ENCODE data around the gene STARD7.
"Not testable (repeated sequence)": the region's sequence is repeated elsewhere in the genome, so short reads cannot be mapped to it uniquely, and the experiment has no call there.

The STARD7 gene

GRCh38 chr2:96225016-96225533 is 16.4 kb upstream of the STARD7 start:
- Histone ChIP-seq H4K20me1 (ENCODE audit: insufficient read depth, low read length) (no peaks in the 10 kb centered on the region), H3K27ac (ENCODE audit: low read length) (peak overlapping the region; percentile 70), H3K4me3 (ENCODE audit: low read length) (peak overlapping the region; percentile 38), H3K36me3 (replicated peaks; ENCODE audit: low read depth, low read length) (no peaks in the 10 kb centered on the region), H3K4me2 (ENCODE audit: low read length) (peak overlapping the region; percentile 65), H3K79me2 (ENCODE audit: low read length) (no peaks in the 10 kb centered on the region), H3K4me1 (ENCODE audit: low read length) (peaks cover 15% of the 10 kb centered on the region), H3K27me3 (ENCODE audit: low read depth, low read length) (no peaks in the 10 kb centered on the region), H3K9ac (ENCODE audit: low read length) (peak overlapping the region; percentile 32; the same call in 1 of the 2 replicates), H2AFZ (ENCODE audit: low read depth, low read length) (peak overlapping the region; percentile 25), H3K9me3 (ENCODE audit: insufficient read depth, low read length) (no peaks in the 10 kb centered on the region; the same call in 1 of the 2 replicates)
- no peak for TF ChIP-seq EZH2phosphoT487 (IDR thresholded peaks at IDR 0.05; ENCODE audit: low read depth)
- no peak for TF ChIP-seq CTCF (IDR thresholded peaks at IDR 0.05; ENCODE audit: low read depth, low read length)

DNA sequence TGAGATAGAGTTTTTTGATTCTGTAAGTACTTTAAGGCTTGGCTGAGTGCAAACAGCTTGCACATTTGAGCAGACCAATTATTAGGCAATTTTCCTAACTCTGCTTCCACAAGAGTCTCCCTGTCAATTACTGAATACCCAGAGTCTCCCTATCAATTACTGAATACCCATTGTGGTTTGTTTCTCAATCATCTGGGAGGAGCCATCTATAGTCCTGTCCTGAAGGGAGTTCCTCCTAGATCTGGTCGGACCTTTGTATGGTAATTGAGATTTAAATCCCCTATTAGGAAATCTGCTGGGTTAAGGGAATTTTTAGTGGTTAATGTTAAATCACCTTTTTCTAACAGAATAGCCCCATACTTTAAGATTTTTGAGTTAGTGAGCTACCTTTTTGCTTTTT is 12.5 kb upstream of the STARD7 start:
- not testable (repeated sequence) for H2AFZ ChIP-seq (ENCODE audit: low read depth, low read length)

GRCh38 chr2:96219959-96220358 is 11.3 kb upstream of the STARD7 start:
- H3K9me3 ChIP-seq (ENCODE audit: insufficient read depth, low read length); H4K20me1 ChIP-seq (ENCODE audit: insufficient read depth, low read length); H3K27ac ChIP-seq (ENCODE audit: low read length); H3K79me2 ChIP-seq (ENCODE audit: low read length); H2AFZ ChIP-seq (ENCODE audit: low read depth, low read length); H3K4me3 ChIP-seq (ENCODE audit: low read length); H3K36me3 ChIP-seq (replicated peaks; ENCODE audit: low read depth, low read length); H3K4me1 ChIP-seq (ENCODE audit: low read length); H3K9ac ChIP-seq (ENCODE audit: low read length); H3K27me3 ChIP-seq (ENCODE audit: low read depth, low read length); H3K4me2 ChIP-seq (ENCODE audit: low read length): not testable (repeated sequence)

More for the DNA sequence above, 12.5 kb upstream of the STARD7 start:
- H3K9me3 ChIP-seq (ENCODE audit: insufficient read depth, low read length); H3K4me3 ChIP-seq (ENCODE audit: low read length); H3K27ac ChIP-seq (ENCODE audit: low read length); H3K36me3 ChIP-seq (replicated peaks; ENCODE audit: low read depth, low read length); H3K79me2 ChIP-seq (ENCODE audit: low read length); H3K4me2 ChIP-seq (ENCODE audit: low read length); H4K20me1 ChIP-seq (ENCODE audit: insufficient read depth, low read length); H3K27me3 ChIP-seq (ENCODE audit: low read depth, low read length); H3K9ac ChIP-seq (ENCODE audit: low read length): not testable (repeated sequence)
- peaks cover 15% of the 10 kb centered on the region for H3K4me1 ChIP-seq (ENCODE audit: low read length)

DNA sequence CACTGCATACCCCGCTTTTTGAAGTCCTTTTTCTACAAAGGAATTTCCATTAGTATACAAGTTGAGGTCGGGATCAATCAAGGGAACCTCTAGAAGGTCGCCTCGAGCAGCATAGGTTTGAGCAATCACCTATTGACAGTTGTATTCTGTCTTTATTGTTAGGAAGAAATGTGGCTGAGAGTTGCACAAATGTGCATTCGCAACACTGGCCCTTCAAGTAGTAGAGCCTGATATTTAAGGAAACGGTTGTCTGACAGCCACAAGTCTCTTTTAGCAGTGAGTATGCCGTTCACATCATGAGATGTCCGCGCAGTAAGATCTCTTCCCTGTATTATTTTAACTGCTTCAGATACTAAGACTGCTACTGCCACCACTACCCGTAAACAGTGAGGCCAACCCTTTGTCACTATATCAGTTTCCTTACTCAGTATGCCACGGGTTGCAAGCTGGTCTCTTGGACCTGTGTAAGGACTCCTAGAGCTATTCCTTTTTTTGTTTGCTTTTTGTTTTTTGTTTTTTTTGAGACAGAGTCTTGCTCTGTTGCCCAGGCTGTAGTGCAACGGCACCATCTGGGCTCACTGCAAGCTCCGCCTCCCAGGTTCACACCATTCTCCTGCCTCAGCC is 10.0 kb upstream of the STARD7 start:
- no peak overlapping the region for H3K4me3 ChIP-seq (ENCODE audit: low read length)
- no peak overlapping the region for H3K4me2 ChIP-seq (ENCODE audit: low read length)
- H2AFZ ChIP-seq (ENCODE audit: low read depth, low read length), result no peak overlapping the region
- no peaks in the 10 kb centered on the region for H3K79me2 ChIP-seq (ENCODE audit: low read length)
- no peak overlapping the region for H3K9ac ChIP-seq (ENCODE audit: low read length)
- H4K20me1 ChIP-seq (ENCODE audit: insufficient read depth, low read length), result no peaks in the 10 kb centered on the region
- H3K9me3 ChIP-seq (ENCODE audit: insufficient read depth, low read length), result no peaks in the 10 kb centered on the region
- no peaks in the 10 kb centered on the region for H3K27me3 ChIP-seq (ENCODE audit: low read depth, low read length)
- H3K27ac ChIP-seq (ENCODE audit: low read length), result no peak overlapping the region
- no peaks in the 10 kb centered on the region for H3K4me1 ChIP-seq (ENCODE audit: low read length)
- TF ChIP-seq CTCF (IDR thresholded peaks at IDR 0.05; ENCODE audit: low read depth, low read length), result no peak
- no peaks in the 10 kb centered on the region for H3K36me3 ChIP-seq (replicated peaks; ENCODE audit: low read depth, low read length)

- Histone ChIP-seq H4K20me1 (ENCODE audit: insufficient read depth, low read length) (no peaks in the 10 kb centered on the region), H3K36me3 (replicated peaks; ENCODE audit: low read depth, low read length) (no peaks in the 10 kb centered on the region), H3K9ac (ENCODE audit: low read length) (no peak overlapping the region), H3K27ac (ENCODE audit: low read length) (no peak overlapping the region), H3K27me3 (ENCODE audit: low read depth, low read length) (no peaks in the 10 kb centered on the region), H3K79me2 (ENCODE audit: low read length) (peaks cover 8% of the 10 kb centered on the region), H3K4me1 (ENCODE audit: low read length) (peaks cover 3% of the 10 kb centered on the region), H3K4me2 (ENCODE audit: low read length) (no peak overlapping the region), H3K9me3 (ENCODE audit: insufficient read depth, low read length) (no peaks in the 10 kb centered on the region), H2AFZ (ENCODE audit: low read depth, low read length) (no peak overlapping the region), H3K4me3 (ENCODE audit: low read length) (no peak overlapping the region)
- no peak for TF ChIP-seq EZH2phosphoT487 (IDR thresholded peaks at IDR 0.05; ENCODE audit: low read depth)
- no peak for TF ChIP-seq CTCF (IDR thresholded peaks at IDR 0.05; ENCODE audit: low read depth, low read length)
These were observed 5.9 kb upstream of the STARD7 start for GRCh38 chr2:96214554-96214953.

Data from OCI-LY3 (cell line).